ENCODE data around the gene DOCK4. TPM values are rescaled to one million over a fixed set of nuclear protein-coding genes. Genes with fewer than 3 reads are reported as not detected.

DOCK4 gene
- total and polyA plus RNA-seq, 4 donors, result 7.2 to 48.9 (median 12.8) TPM

DNA sequence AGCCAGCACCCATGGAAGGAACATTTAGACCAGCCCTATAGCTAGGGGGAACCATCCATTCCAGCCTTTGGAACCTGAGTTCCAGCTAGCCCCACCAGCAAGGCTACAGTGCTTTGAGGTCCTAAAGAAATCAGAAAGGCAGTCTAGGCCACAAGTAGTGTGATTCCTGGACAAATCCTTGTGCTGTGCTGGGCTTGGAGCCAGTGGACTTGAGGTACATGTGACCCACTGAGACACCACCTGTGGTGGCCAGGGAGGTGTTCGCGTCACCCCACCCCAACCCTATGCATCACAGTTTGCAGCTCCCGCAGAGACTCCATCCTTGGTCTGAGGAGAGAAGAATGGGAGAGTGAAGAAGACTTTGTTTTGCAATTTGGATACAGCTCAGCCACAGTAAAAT lies 32.1 kb upstream of the DOCK4 start:
- Histone ChIP-seq H3K9ac (ENCODE audit: low read depth in 1 of 2, low read length in 2 of 2) (no peak overlapping the region), H3K4me3 (ENCODE audit: low read depth in 1 of 3, low read length in 3 of 3) (no peak overlapping the region), H3K27me3 (ENCODE audit: control insufficient read depth in 4 of 4, insufficient read depth in 4 of 4, low read length in 3 of 4) (no peaks in the 10 kb centered on the region), H3K9me3 (ENCODE audit: control insufficient read depth in 4 of 4, low read length in 3 of 4) (no peaks in the 10 kb centered on the region), H3K36me3 (ENCODE audit: control insufficient read depth in 4 of 4, insufficient read depth in 3 of 4, low read depth in 1 of 4, low read length in 3 of 4) (no peaks in the 10 kb centered on the region), H3K27ac (ENCODE audit: low read depth in 1 of 2, low read length in 2 of 2) (no peak overlapping the region), H3K4me1 (ENCODE audit: control insufficient read depth in 4 of 4, insufficient read depth in 4 of 4, low read length in 3 of 4) (peaks cover 1 to 18% (median 9%) of the 10 kb centered on the region in 4 donors)
- DNase-seq (ENCODE audit: low spot score), result no peak
- TF ChIP-seq RXRA (IDR thresholded peaks at IDR 0.05) (no peak), SP1 (IDR thresholded peaks at IDR 0.05) (no peak), FOXA1 (IDR thresholded peaks at IDR 0.05) (no peak), GABPA (IDR thresholded peaks at IDR 0.05 in 1 of 2, conservative IDR thresholded peaks at IDR 0.05 in 1 of 2) (no peak), EGR1 (IDR thresholded peaks at IDR 0.05; ENCODE audit: low read depth in 2 of 2) (no peak), RAD21 (IDR thresholded peaks at IDR 0.05) (no peak), NR2F2 (IDR thresholded peaks at IDR 0.05) (no peak), JUND (IDR thresholded peaks at IDR 0.05) (no peak), YY1 (IDR thresholded peaks at IDR 0.05) (no peak), FOXA2 (IDR thresholded peaks at IDR 0.05) (no peak), HNF4G (IDR thresholded peaks at IDR 0.05) (no peak), HNF4A (conservative IDR thresholded peaks at IDR 0.05) (no peak)
- TF ChIP-seq, protein P1, sequence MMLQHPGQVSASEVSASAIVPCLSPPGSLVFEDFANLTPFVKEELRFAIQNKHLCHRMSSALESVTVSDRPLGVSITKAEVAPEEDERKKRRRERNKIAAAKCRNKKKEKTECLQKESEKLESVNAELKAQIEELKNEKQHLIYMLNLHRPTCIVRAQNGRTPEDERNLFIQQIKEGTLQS (IDR thresholded peaks at IDR 0.05), result no peak
- TF ChIP-seq, protein P2, sequence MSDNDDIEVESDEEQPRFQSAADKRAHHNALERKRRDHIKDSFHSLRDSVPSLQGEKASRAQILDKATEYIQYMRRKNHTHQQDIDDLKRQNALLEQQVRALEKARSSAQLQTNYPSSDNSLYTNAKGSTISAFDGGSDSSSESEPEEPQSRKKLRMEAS (IDR thresholded peaks at IDR 0.05), result no peak
- TF ChIP-seq, protein P3, sequence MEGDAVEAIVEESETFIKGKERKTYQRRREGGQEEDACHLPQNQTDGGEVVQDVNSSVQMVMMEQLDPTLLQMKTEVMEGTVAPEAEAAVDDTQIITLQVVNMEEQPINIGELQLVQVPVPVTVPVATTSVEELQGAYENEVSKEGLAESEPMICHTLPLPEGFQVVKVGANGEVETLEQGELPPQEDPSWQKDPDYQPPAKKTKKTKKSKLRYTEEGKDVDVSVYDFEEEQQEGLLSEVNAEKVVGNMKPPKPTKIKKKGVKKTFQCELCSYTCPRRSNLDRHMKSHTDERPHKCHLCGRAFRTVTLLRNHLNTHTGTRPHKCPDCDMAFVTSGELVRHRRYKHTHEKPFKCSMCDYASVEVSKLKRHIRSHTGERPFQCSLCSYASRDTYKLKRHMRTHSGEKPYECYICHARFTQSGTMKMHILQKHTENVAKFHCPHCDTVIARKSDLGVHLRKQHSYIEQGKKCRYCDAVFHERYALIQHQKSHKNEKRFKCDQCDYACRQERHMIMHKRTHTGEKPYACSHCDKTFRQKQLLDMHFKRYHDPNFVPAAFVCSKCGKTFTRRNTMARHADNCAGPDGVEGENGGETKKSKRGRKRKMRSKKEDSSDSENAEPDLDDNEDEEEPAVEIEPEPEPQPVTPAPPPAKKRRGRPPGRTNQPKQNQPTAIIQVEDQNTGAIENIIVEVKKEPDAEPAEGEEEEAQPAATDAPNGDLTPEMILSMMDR (IDR thresholded peaks at IDR 0.05; ENCODE audit: low read depth, low read length, missing input control), result no peak
- TF ChIP-seq, protein P4, sequence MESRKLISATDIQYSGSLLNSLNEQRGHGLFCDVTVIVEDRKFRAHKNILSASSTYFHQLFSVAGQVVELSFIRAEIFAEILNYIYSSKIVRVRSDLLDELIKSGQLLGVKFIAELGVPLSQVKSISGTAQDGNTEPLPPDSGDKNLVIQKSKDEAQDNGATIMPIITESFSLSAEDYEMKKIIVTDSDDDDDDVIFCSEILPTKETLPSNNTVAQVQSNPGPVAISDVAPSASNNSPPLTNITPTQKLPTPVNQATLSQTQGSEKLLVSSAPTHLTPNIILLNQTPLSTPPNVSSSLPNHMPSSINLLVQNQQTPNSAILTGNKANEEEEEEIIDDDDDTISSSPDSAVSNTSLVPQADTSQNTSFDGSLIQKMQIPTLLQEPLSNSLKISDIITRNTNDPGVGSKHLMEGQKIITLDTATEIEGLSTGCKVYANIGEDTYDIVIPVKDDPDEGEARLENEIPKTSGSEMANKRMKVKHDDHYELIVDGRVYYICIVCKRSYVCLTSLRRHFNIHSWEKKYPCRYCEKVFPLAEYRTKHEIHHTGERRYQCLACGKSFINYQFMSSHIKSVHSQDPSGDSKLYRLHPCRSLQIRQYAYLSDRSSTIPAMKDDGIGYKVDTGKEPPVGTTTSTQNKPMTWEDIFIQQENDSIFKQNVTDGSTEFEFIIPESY (IDR thresholded peaks at IDR 0.05), result no peak
- TF ChIP-seq, protein P5, sequence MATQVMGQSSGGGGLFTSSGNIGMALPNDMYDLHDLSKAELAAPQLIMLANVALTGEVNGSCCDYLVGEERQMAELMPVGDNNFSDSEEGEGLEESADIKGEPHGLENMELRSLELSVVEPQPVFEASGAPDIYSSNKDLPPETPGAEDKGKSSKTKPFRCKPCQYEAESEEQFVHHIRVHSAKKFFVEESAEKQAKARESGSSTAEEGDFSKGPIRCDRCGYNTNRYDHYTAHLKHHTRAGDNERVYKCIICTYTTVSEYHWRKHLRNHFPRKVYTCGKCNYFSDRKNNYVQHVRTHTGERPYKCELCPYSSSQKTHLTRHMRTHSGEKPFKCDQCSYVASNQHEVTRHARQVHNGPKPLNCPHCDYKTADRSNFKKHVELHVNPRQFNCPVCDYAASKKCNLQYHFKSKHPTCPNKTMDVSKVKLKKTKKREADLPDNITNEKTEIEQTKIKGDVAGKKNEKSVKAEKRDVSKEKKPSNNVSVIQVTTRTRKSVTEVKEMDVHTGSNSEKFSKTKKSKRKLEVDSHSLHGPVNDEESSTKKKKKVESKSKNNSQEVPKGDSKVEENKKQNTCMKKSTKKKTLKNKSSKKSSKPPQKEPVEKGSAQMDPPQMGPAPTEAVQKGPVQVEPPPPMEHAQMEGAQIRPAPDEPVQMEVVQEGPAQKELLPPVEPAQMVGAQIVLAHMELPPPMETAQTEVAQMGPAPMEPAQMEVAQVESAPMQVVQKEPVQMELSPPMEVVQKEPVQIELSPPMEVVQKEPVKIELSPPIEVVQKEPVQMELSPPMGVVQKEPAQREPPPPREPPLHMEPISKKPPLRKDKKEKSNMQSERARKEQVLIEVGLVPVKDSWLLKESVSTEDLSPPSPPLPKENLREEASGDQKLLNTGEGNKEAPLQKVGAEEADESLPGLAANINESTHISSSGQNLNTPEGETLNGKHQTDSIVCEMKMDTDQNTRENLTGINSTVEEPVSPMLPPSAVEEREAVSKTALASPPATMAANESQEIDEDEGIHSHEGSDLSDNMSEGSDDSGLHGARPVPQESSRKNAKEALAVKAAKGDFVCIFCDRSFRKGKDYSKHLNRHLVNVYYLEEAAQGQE (IDR thresholded peaks at IDR 0.05), result no peak
- 99% methylated on average over 3 of the region's 3 CpGs for WGBS

Data from liver (tissue), 9 donors.